HG03457 (cell line): ENCODE results near the gene ASCL2.
"Not testable (repeated sequence)": the region's sequence is repeated elsewhere in the genome, so short reads cannot be mapped to it uniquely, and the experiment has no call there.

ENCODE experiments used
- ATAC-seq: cut with Tn5 transposase; IDR thresholded peaks from one replicate; pipeline ENCODE4 v1.9.1; 2021; ENCODE audit warnings: moderate number of reproducible peaks; ENCODE audit not compliant: unreplicated experiment

Gene ASCL2

DNA sequence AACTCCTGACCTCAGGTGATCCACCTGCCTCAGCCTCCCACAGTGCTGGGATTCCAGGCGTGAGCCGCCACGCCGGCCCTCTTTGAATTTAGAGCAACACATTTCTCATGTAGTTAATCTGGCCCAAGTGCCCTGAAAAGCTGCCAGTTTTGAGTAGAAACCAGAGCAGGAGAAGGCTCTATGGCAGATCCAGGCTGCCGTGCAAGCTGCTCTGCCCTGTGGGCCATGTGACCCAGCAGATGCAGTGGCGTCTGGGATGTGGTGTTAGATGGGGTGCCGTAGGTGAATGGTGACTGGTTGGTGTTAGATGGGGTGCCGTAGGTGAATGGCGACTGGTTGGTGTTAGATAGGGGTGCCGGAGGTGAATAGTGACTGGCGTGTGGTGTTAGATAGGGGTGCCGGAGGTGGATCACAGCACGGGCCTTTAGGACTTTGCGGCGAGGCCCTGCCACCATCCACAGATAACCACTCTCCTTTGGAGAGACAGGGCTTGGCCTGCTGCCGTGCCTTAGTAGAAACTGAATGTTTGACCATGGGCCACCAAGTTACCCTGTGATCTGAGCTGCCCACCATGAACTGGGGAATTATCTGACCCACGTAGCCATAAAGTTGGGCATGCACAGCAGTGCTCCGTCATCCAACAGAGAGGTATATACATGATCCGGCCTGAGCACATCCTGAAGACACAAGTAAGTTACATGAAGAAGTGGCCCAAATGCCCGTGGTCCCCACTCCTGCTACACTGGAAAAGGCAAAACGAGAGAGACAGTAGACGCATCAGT is 32.7 kb downstream of the ASCL2 start:
- no peak for ATAC-seq

DNA sequence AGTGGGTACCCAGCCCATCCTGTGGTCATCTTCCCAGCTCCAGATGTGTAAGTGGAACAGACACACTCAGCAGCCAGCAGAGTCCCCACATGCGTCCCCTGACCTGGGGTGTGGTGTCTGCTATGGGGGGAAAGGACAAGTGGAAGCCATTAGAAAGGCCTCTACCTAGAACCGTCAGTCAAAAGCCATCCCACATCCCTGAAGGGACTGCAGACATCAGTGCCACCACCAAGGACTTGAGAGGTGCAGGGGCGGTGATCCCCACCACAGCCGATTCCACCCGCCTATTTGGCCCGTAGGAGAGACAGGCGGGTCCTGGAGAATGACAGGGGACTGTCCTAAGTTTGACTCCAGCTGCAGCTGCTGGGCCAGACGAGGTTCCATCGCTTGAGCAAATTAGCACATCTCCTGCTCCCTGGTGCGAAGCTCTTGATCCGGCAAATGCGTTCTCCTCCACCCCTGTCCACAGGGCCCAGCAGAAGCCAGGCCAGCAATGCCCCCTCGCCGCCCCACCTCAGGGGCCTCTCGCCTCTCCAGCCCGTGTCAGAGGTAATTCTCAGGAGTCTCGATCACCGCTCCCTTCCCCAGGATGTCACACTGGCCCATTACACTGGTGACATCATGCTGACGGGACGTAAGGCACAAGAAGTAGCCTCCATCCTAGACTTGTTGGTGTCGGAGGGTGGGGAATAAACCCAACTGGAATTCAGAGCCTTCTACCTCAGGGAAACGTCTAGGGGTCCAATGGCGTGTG is 33.8 kb downstream of the ASCL2 start:
- not testable (repeated sequence) for ATAC-seq

DNA sequence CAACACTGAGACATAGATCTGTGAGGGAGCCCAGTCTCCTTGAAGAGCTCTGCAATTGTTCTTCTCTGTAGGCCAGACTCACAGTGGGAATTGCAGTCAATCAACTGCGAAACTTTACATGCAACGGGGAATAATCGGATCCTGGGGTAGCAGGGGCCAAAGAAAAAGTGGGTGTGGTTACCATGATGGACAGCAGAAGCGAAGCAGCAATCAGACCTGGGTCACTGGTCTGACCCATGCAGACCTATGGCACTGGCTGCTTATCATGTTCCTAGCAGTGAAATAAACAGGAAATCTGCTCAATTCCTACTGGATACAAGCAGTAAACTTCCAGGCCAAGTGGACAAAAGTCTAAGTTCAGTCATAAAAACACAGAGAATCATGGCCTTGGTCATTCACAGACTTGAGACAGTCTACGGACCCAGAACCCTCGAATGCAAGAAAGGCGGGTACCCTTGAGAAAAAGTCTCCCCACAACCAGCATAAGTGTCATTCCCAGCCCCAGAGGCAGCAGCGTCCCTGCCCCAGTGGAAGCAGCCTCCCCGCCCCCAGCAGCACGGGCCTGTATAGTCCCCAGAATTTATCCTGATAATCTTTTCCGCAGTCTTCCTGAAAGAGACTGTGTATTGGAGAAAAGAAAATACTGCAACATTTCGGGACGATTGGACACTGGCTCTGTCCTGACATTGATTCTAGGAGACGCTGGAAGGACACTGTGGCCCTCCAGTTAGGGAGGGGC is 34.6 kb downstream of the ASCL2 start:
- ATAC-seq = no peak

DNA sequence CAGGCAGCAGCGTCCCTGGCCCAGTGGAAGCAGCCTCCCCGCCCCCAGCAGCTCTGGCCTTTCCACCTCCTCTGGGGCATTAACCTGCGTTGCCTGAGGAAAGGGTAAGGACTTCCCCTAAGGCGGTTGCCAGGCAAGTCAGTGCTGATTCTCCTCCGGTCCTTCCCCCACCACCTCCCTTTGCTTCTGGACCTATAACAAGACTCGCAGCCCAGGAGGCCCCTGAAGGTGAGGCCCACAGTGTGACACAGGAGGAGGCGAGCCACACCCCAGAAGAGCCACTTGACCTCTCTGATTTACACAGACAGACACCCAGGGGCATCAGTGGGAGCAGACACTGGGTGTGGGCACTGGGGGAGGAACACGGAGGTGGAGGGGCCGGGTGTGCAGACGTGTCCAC is 35.4 kb downstream of the ASCL2 start:
- no peak for ATAC-seq

DNA sequence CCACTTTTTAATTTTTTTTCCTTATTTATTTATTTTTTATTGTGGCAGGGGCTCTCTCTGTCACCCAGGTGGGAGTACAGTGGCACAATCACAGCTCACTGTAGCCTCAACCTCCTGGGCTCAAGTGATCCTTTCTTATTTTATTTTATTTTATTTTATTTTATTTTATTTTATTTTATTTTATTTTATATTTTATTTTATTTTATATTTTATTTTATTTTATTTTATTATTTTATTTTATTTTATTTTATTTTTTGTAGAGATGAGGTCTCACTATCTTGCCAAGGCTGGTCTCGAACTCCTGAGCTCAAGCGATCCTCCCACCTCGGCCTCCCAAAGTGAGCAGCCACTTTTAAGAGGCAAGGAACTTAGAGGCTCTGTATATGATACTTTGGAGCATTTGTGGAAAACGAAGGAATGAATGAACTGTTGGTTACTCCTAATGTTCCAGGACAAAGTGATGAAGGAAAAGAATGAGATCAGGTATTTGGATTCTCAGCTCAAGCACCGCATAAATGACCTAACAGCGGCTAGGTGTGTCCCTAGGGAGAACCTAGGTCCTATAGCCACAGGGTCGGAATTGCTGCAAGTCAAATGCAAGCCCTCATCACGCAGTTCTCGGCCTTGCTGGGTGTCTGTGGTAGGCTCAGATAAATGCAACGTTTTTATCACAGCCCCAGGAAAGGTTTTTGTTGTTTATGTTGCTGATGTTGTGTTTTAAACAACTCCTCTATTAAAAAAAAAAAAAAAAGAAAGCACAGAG is 36.5 kb downstream of the ASCL2 start:
- no peak for ATAC-seq

DNA sequence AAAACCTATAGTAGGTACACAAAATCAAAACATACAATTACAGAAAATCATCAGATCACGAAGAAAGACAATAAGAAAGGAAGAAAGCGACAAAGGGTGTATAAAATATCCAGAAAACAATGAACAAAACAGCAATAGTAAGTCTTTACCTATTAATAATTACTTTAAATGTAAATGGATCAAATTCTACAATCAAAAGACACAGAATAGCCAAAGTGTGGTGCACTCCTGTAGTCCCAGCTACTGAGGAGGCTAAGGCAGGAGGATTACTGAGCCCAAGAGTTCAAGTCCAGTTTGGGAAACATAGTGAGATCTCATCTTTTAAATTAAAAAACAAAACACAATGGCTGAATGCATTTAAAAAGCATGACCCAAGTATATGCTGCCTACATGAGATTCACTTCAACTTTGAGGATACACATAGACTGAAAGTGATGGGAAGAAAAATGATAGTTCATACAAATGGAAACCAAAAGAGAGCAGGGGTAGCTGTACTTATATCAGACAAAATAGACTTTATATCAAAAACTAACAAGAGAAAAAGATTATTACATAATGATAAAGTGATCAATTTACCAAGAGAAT is 40.6 kb downstream of the ASCL2 start:
- no peak for ATAC-seq

DNA sequence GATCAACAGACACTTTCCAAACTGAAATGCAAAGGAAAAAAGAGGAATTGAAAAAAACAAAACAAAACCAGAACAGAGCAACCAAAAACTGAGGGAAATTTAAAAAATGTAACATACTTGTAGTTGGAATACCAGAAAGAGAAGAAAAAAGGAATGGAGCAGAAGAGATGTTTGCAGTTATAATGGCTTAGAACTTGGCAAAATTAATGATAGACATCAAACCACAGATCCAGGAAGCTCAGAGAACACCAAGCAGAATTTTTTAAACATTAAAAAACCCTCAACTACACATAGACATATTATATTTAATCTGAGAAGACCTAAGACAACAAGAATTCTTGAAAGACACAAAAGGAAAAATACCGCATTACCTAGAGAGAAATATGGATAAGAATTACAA is 46.1 kb downstream of the ASCL2 start:
- no peak for ATAC-seq

DNA sequence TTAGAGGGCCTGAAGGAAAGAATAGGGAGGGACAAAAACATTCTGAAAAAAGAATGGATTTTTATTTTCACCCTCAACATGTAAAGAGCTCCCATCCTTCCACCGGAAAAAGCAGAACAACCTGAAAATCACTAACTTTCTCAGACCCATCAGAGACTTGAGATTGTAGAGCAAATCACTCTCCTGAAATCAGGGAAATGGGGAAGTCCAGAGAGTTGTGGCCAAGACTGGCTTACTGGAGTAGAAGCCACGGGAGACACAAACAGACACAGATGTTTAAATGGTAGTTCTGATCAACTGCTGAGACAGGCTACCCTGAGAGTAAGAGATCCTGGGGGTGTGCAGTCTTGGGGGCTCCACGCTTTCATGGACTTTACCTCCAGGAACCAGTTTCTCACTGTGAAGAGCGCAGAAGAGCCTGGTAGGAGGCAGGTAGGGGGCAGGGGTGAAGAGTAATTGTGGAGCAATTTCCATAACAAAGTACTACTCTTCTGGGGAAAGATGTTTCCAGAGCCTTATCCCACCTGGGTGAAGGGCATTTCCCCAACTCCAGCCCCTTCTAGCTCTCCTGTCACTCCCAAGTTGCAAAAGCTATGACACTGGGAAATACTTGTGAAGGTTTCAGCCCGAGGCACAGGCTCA is 47.1 kb downstream of the ASCL2 start:
- ATAC-seq = no peak

DNA sequence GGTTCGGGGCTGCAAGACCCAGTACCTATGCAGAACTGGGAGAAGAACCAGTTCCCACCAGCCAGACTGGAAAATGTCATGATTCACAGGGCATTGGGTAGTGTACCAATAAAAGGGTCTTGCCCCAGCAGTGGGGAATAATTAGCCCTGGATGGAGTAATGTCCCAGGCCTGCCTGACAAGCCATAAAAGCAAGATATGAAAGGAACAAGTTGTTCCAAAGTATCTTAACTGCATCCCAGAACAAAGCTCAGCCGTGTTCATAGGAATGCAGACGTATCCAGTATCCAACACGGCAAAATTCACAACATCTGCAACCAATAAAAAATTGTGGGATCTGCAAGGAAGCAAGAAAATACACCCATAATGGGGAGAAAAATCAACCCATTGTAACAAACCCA is 47.9 kb downstream of the ASCL2 start:
- ATAC-seq = no peak

DNA sequence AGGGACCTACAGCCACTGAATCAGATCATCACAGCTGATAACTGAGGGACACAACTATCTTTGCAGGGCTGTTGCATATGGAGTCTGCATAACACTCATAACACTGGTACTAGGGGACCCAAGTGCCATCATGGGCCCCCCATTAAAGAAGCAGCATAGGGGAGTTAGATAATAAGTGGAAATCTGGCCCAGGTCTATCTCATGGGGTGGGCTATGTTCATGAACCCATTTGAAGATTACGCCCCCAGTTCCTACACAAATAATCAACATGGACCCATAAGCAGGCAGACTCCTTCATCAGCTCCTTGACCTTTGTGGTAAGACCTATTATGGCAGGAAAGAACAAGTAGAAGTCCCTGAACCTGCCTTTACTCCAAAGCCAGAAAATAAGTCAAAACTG is 48.8 kb downstream of the ASCL2 start:
- no peak for ATAC-seq

DNA sequence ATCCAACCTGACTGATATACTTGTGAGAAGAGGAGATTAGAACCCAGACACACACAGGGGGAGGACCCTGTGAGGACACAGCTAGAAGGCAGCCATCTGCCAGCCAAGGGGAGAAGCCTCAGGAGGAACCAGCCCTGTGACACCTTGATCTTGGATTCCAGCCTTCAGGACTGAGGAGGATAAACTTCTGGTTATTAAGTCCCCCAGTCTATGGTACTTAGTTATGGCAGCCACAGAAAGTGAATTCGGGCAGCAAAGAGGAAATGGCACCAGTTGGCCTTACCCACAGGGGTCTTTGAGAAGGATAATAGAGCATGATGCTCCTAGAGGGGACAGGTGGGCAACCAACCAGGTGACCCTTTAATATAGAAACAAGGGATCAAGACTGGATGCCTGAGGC is 49.4 kb downstream of the ASCL2 start:
- no peak for ATAC-seq

DNA sequence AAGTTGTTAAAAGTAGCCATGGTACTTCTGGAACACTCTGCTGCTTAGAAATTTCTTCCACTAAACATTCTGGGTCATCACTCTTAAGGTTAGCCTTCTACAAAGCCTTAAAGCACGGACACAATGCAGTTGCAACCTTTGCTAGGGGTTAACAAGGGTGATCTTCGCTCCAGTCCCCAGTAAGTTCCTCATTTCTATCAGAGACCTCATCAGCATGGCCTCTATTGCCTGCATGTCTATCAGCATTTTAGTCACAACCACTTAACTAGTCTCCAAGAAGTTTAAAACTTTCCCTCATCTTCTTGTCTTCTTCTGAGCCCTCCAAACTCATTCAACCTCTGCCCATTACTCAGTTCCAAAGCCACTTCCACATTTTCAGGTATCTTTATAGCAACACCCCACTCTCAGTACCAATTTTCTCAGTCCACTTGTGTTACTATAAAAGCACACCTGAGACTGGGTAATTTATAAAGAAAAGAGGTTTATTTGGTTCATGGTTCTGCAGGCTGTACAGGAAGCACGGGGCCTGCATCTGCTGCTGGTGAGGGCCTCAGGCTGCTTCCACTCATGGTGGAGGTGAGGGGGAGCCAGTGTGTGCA is 50.1 kb downstream of the ASCL2 start:
- no peak for ATAC-seq

DNA sequence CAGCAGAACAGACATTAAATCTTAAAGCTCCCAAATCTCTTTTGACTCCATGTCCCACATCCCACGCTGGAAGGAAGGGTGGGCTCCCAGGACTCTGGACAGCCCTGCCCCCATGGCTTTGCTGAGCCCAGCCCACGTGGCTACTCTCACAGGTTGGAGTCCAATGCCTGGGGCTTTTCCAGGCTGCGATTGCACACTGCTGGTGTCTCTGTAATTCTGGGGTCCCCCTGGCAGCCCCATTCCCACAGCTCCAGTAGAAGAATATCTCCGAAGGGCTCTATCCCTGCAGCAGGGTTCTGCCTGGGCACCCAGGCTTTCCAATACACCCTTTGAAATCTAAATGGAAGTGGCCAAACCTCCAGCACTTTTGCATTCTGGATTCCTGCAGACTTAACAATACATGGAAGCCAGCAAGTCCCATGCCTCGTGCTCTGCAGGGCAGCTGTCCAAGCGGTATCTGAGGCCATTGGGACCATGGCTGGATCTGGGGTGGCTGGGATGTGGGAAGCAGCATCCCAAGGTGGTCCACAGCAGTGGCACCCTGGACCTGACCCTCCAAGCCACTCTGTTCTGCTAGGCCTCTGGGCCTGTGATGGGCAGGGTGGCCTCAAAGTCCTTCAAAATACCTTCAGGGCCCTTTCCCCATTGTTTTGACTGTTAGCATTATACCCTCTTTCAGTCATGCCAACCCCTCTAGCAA is 50.9 kb downstream of the ASCL2 start:
- ATAC-seq = no peak
